ENCODE data around the gene ANO6.
A peak's percentile ranks its signal among the peaks of the same experiment; 100 is the strongest.
"Not testable (repeated sequence)": the region's sequence is repeated elsewhere in the genome, so short reads cannot be mapped to it uniquely, and the experiment has no call there.

The ANO6 gene

GRCh38 chr12:45259675-45260074 lies 43.8 kb downstream of the ANO6 start:
- no peak overlapping the region for H3K4me3 ChIP-seq (ENCODE audit: low read depth, low read length)
- TF ChIP-seq POLR2A (IDR thresholded peaks at IDR 0.05; ENCODE audit: extremely low read depth, insufficient read length) (no peak), CTCF (IDR thresholded peaks at IDR 0.05; ENCODE audit: low read depth, low read length) (no peak), MYC (IDR thresholded peaks at IDR 0.05; ENCODE audit: low read depth, low read length) (no peak)
- TF ChIP-seq, protein P1, sequence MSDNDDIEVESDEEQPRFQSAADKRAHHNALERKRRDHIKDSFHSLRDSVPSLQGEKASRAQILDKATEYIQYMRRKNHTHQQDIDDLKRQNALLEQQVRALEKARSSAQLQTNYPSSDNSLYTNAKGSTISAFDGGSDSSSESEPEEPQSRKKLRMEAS (IDR thresholded peaks at IDR 0.05; ENCODE audit: low read depth, low read length), result no peak
- DNase-seq (ENCODE audit: low read depth), result no peak

GRCh38 chr12:45260104-45260815 lies 44.4 kb downstream of the ANO6 start:
- no peak overlapping the region for H3K4me3 ChIP-seq (ENCODE audit: low read depth, low read length)
- peak; percentile 84 for DNase-seq (ENCODE audit: low read depth)
- TF ChIP-seq MYC (IDR thresholded peaks at IDR 0.05; ENCODE audit: low read depth, low read length) (peak; percentile 26; the same call in 1 of the 2 replicates), CTCF (IDR thresholded peaks at IDR 0.05; ENCODE audit: low read depth, low read length) (no peak)
- TF ChIP-seq, protein P1 (IDR thresholded peaks at IDR 0.05; ENCODE audit: low read depth, low read length), result peak; percentile 24; the same call in 1 of the 2 replicates

DNA sequence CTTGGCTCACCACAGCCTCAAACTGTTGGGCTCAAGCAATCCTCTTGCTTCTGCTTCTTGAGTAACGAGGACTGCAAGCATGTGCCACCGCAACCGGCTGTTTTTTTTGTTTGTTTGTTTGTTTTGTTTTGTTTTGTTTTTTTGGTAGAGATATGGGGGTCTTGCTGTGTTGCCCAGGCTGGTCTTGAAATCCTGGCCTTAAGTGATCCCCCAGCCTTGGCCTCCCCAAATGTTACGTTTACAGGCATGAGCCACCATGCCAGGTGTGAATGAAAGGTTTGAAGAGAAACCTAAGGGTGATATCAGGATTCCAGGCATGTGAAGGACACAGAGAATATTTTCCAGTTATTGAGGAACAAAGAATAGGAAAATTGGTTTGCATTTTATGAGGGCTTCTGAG lies 45.0 kb downstream of the ANO6 start:
- TF ChIP-seq MYC (IDR thresholded peaks at IDR 0.05; ENCODE audit: low read depth, low read length) (no peak), CTCF (IDR thresholded peaks at IDR 0.05; ENCODE audit: low read depth, low read length) (no peak), POLR2A (IDR thresholded peaks at IDR 0.05; ENCODE audit: extremely low read depth, insufficient read length) (no peak)
- TF ChIP-seq, protein P1 (IDR thresholded peaks at IDR 0.05; ENCODE audit: low read depth, low read length), result no peak
- H3K4me3 ChIP-seq (ENCODE audit: low read depth, low read length), result no peak overlapping the region

DNA sequence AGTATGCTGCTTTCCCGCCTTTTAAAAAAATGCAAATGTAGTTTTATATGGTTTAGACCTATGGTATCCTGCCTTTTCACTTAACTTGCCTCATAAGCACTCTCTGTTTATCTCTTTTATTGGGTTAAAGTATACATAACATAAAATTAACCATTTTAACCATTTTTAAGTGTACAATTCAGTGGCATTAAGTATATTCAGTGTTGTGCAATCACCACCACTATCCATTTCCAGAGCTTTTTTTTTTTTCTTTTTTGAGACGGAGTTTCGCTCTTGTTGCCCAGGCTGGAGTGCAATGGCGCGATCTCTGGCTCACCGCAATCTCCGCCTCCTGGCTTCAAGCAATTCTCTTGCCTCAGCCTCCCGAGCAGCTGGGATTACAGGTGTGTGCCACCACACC lies 46.3 kb downstream of the ANO6 start:
- not testable (repeated sequence) for H3K4me3 ChIP-seq (ENCODE audit: low read depth, low read length); DNase-seq (ENCODE audit: low read depth)

More for the DNA sequence above, 45.0 kb downstream of the ANO6 start:
- no peak for DNase-seq (ENCODE audit: low read depth)

- no peak for DNase-seq (ENCODE audit: low read depth)
- no peak for TF ChIP-seq MYC (IDR thresholded peaks at IDR 0.05; ENCODE audit: low read depth, low read length)
- TF ChIP-seq POLR2A (IDR thresholded peaks at IDR 0.05; ENCODE audit: extremely low read depth, insufficient read length), result no peak
- TF ChIP-seq CTCF (IDR thresholded peaks at IDR 0.05; ENCODE audit: low read depth, low read length), result no peak
- TF ChIP-seq, protein P1 (IDR thresholded peaks at IDR 0.05; ENCODE audit: low read depth, low read length), result no peak
- H3K4me3 ChIP-seq (ENCODE audit: low read depth, low read length), result no peak overlapping the region
Observed at GRCh38 chr12:45263587-45263986, 47.7 kb downstream of the ANO6 start.

GRCh38 chr12:45268672-45269411 lies 52.9 kb downstream of the ANO6 start:
- H3K4me3 ChIP-seq (ENCODE audit: low read depth, low read length), result no peak overlapping the region
- TF ChIP-seq CTCF (IDR thresholded peaks at IDR 0.05; ENCODE audit: low read depth, low read length) (no peak), MYC (IDR thresholded peaks at IDR 0.05; ENCODE audit: low read depth, low read length) (no peak), POLR2A (IDR thresholded peaks at IDR 0.05; ENCODE audit: extremely low read depth, insufficient read length) (no peak)
- TF ChIP-seq, protein P1 (IDR thresholded peaks at IDR 0.05; ENCODE audit: low read depth, low read length), result no peak
- peak; percentile 17 for DNase-seq (ENCODE audit: low read depth)

All from NB4 (cell line).